Left renal pelvis (tissue), 4 donors: ENCODE data around the gene ST7. TPM values are rescaled to one million over a fixed set of nuclear protein-coding genes. Genes with fewer than 3 reads are reported as not detected.

Experiments used
- DNase-seq, 4 donors: peaks; one replicate each; pipeline ENCODE4 v3.0.0-alpha.2; 2013; ENCODE audit warnings: low read depth in 4 of 4, low spot score in 3 of 4
- polyA plus RNA-seq, 4 donors: library from polyadenylated mRNA; unstranded; fragments of 120-200 nt; gene quantifications; one replicate each; pipeline ENCODE4 v1.2.1, GENCODE V29; 2013; ENCODE audit not compliant: insufficient read length in 4 of 4

Gene ST7
- polyA plus RNA-seq, 4 donors, result 18.4 to 28.5 (median 27.0) TPM

DNA sequence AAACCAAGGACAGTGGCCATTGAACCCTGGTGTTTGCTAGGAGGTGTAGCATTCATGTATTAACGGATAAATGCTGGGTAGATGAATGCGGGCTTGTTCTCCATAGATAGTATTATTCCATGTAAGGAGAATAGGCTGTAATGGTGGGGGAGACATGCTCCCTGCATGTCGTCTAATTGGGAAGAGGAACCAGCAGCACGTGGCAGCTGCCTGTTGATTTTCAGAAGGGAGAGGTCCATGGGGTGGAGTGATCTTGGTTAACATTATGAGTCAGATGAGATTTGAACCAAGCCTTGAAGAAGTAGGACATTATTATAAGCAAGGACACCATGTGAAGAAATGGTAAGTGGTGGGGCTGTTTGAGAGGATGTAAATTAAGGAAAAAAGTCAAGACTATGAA, 257.1 kb downstream of the ST7 start:
- no peak for DNase-seq

- no peak for DNase-seq
These were observed 257.6 kb downstream of the ST7 start for GRCh38 chr7:117210908-117211307.

GRCh38 chr7:117211614-117212013, 258.3 kb downstream of the ST7 start:
- DNase-seq, result no peak

DNA sequence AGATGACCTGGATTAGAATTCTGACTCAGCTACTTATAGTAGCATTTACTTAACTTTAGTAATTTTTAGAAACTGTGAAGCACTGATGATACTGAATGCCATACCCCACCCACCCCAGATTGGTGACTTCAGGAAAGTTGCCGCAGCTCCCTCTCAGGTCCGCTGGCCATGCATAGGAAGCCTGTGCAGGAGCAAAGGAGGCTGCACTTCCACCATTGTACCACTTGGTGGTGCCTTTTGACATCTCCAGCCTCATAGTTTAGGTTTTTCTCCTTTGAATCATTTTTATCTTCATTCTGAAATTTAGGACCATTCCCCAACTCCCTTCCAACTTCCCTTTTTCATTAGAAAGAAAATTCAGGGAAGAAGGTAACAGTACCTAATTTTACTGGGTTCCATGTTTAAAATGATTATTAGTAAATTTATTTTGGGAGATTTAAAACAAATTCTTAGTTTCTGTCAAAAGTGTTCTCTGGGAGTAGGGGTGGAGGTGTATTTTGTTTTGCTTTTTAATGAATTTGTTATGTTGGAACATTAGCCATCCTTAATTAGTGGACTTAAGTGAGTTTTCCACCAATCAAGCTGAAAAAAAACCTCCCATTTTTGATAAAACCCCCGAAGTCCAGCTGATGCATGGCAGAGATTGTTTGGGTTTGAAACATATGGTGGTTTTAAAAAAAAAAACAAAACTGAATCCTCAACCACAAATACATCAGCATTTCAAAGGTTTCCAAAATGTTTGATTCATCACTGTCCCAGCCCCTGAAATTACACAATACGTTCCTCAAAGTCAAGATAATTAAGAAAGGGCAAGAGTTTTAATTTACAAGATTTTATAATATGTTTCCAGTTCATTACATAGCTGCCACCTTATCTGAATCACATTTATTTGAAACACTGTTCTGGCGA, 259.9 kb downstream of the ST7 start:
- peak in 3 of 4 donors; percentile 27 to 42 (median 28) for DNase-seq

GRCh38 chr7:117216010-117216409, 262.7 kb downstream of the ST7 start:
- no peak for DNase-seq

DNA sequence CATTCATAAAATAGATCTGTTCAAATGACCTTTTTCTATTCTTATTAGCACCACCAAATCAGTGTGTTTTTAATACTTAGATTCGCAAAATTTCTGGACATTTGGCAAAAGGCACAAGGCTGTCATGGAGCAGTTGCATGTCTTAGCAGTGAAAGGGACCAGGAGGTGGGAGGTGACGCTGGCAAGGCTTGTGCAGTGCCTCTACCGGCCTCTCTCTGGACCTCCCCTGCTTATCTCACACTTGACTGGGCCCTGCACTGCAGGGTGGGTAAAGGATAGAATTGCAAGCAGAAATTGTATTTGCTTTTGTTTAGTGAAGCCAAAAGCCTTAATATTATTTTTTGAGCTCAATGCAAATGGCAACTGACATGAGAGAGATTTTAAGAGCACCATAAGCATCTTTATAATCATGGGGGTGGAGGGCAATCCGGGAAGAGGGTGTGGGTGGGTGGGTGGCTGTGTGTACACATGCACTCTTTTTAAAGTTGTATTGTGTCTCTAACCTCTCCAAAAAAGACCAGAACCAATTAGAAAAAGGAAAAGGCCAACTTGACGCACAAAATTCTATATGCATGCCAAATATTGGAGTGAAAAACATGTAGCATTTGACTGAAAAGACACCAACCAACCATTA, 263.3 kb downstream of the ST7 start:
- peak in 1 of 4 donors; percentile 9 for DNase-seq

DNA sequence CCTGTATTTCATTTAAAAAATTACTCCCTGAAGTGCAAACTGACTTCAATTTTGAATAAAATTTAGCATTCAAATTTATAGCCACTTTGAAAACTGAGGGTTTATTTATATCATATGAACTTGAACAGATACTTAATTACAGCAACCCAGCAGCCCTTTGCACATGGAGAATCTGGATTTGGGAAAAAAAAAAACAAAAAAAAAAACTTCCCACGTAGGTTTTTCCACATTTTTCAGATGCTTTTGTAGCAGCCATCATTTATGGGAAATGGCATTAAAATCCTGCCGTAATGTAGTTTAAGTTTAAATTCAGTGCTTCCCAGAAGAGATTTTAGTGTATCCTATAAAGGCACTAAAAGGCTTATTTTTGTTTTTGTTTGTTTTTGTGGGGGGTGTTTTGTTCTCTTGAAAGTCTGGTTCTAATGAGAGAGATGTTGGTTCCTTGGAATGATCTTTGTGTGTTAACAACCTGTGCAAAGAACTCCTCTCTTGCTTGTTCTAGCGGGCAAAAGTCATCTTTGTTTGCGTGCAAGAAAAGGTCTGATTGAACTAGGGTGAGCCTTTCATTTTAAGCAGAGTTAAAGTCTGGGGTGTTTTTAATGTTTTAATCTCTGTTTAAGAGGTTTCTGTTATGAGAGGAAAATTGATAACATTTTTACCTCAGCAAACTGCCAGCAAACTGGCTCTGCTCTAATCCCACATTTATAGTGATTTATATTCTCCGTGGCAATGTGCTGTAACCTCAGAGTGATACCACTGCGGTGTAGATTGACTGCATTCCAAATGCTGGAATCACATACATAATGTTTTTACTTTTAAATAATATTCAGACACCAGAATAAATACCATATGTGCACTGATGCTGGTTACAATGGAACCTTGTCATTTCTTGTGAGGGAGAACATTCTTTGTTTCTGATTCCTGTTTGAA, 264.1 kb downstream of the ST7 start:
- DNase-seq, result no peak

DNA sequence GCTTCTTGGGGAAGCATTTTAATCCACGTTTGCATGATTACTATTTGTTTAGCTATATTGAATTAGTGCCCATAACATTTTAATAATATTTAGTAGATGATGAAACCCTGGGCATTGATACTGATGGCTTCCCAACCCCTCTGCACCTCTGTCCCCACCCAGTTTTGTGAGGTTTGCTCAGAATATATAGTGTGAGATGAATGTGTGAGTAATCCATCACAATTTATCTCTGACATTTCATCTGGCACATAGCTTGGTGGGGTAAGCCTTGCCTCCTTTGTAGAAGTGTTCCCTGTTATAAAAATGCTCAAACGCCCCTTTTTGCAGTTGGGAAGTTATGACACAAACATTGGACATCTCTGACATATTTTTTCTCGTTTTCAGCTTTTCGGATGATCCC, 265.4 kb downstream of the ST7 start:
- DNase-seq, result no peak

- DNase-seq, result no peak
These were observed 266.2 kb downstream of the ST7 start for GRCh38 chr7:117219485-117219884.

DNA sequence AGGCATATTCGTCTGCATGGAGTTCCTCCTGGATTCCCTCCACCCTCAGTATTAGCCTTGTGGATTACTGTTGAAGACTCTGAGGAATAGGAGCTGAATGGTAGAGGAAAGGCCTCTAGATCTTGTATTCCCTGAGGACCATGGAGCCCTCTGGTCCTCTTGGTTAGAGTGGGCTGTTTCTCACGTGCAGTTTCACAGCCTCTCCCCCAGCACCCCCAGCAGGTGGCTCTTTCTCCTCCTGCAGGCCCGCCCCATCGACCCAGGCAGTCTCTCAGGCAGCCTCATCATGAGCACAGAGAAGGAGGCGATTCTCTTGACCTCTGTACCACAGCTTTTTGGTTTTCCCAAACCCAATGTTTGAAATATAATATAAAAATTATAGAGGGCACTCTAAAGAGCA, 267.5 kb downstream of the ST7 start:
- DNase-seq, result no peak

- no peak for DNase-seq
These were observed 272.2 kb downstream of the ST7 start for GRCh38 chr7:117225536-117225935.

DNA sequence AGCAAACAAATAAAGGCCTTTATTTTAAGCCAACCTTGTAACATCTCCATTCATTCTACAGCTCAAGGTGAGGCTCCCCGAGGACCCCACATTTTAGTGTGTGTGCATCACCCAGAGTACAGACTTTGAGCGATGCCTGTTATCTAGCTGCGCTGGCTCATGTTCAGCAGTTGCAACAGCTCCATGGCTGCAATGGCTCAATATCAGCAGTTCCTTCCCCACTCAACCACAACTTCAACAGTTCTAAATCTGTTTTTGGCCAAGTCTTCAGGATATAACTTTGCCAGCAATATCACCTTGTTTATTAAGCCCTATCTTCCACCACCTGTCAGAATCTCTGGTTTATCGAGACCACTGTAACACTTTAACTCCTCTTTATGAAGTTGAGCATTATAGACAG, 273.8 kb downstream of the ST7 start:
- no peak for DNase-seq

DNA sequence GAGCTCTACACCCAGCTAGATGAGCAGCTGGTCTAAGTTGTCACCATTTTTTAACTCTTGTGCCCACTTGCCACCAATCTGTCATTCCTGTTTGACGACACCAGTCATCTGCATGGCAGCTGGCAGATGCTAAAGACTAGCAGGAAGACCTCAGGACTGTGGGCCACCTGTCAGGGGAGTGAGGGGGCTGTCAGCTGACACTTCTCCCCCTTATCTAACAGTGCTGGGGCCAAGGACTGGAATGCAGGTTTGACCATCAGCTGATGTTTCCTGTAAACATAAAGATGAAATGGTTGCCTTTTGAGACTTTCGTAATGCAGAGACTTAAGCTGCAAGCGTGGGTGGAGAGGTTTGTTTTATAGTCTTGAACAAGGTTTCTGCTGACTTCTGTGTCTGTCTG, 276.0 kb downstream of the ST7 start:
- no peak for DNase-seq

DNA sequence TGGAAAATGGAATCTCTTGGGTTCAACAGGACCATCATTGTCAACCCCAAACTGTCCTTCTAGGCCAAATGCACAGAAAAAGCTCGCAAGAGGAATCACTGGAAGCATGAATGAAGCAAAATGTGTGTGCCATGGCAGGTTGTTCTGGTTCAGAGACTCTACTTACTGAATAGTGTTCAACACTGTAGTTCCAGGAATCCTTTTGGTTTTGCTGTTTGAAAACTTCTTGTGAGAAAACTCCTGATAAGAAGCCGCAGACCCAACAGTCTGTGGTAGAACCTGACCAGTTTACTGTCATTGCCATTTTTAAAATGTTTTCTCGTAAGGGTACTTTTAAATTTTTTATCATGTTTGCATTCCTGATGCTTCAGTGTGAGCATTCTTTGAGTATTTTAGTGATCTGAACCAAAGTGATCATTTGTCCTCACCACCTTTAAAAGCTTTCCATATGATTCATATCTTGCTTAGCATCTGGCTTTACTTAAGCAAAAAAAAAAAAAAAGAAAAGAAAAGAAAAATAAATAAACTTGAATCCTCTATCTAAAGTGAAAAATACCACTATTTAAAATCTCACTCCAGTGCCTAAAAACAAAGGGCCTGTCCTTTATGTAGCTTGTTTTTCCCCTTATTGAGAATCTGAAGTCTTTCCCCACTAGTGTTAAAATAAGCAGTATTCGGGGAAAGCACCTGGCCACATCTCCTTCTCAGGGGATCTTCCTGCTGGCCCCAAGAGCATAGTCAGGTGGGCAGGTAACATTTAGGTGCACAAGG, 277.2 kb downstream of the ST7 start:
- DNase-seq, result no peak

- DNase-seq, result no peak
These were observed 277.7 kb downstream of the ST7 start for GRCh38 chr7:117231047-117231359.

DNA sequence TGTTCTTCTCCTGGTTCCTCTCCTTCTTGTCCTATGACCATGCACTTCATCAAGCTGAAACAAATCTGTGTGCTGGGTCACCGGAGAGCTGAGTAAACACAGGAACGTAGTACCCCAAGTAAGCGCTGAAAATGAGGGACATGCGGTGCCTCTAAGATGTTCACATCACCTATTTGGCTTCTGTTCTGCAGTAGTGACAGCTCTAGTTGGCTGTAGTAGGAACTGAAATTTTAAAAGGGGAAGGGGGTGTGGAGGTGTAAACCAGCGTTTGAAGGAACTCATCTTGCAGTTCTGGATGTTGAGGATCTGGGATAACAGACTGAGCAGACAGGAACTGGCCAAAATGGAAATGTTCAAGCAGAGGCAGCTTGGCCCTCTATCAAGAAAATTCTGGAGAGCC, 284.3 kb downstream of the ST7 start:
- no peak for DNase-seq

GRCh38 chr7:117238472-117238871, 285.2 kb downstream of the ST7 start:
- no peak for DNase-seq

DNA sequence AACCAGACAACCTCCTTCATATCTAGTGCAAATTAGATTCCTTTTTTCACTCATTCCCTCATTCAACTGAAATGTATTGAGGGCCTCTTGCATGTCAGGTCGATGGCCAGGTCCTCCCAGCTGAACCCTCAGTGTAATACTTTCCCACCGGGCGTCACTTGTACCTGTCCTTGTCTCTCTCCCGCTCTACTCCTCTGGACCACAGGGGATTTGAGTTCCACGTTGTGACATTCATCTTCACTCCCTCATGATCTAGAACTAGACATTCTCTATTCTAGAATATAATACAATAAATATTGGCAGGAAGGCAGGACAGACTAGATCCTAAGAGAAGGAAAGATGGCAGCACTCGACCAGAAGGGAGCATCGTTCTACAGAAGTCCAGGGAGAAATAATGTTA, 285.6 kb downstream of the ST7 start:
- DNase-seq, result no peak

- no peak for DNase-seq
These were observed 287.8 kb downstream of the ST7 start for GRCh38 chr7:117241088-117241487.

DNA sequence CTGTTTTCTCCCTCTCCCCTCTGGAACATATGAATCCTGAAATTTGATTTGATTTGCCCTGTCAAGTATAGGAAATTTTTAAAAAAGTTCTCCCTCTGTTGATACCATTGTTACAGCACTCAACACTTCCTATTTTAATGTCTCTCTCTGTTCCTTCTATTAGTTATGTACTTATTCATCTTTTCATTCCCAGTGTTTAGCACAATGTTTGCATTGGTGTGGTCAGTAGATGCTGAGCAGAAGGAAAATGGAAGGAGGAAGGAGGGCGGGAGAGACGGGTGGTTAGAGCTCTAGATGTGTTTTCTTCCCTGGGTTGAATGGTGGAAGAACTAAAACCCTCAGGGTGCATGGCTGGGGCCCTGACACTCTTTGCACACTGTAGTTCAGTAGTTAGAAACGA, 290.1 kb downstream of the ST7 start:
- no peak for DNase-seq
